MM.1S (cell line): ENCODE measurements around the gene EXOSC3.
"Not testable (repeated sequence)": the region's sequence is repeated elsewhere in the genome, so short reads cannot be mapped to it uniquely, and the experiment has no call there.

Experiments used
- EZH2 ChIP-seq: fragments of 300-600 bp; sonication (generic); optimal IDR thresholded peaks from 2 replicates; pipeline ENCODE3; 2017; ENCODE audit warnings: low read depth, mild to moderate bottlenecking, antibody characterized with exemption, low read length, mixed read lengths
- EZH2phosphoT487 ChIP-seq: fragments of 300-600 bp; sonication (generic); IDR thresholded peaks from 2 replicates; pipeline ENCODE4 v1.6.1; 2018; ENCODE audit warnings: antibody characterized with exemption, low read length
- TF ChIP-seq, protein P1 (sequence below): fragments of 300-600 bp; sonication (generic); IDR thresholded peaks from 2 replicates; pipeline ENCODE4 v1.5.1; 2016; ENCODE audit warnings: antibody characterized with exemption, low read length, mixed read lengths

DNA sequence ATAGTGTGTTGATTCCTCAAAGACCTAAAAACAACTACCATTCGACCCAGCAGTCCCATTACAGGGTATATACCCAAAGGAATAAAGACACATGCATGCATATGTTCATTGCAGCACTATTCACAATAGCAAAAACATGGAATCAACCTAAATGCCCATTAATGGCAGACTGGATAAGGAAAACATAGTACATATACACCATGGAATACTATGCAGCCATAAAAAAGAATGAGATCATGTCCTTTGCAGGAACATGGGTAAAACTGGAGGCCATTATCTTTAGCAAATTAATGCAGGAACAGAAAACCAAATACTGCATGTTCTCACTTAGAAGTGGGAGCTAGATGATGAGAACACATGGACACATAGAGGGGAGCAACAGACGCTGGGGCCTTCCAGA is 40.3 kb upstream of the EXOSC3 start:
- TF ChIP-seq, protein P1, sequence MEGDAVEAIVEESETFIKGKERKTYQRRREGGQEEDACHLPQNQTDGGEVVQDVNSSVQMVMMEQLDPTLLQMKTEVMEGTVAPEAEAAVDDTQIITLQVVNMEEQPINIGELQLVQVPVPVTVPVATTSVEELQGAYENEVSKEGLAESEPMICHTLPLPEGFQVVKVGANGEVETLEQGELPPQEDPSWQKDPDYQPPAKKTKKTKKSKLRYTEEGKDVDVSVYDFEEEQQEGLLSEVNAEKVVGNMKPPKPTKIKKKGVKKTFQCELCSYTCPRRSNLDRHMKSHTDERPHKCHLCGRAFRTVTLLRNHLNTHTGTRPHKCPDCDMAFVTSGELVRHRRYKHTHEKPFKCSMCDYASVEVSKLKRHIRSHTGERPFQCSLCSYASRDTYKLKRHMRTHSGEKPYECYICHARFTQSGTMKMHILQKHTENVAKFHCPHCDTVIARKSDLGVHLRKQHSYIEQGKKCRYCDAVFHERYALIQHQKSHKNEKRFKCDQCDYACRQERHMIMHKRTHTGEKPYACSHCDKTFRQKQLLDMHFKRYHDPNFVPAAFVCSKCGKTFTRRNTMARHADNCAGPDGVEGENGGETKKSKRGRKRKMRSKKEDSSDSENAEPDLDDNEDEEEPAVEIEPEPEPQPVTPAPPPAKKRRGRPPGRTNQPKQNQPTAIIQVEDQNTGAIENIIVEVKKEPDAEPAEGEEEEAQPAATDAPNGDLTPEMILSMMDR: not testable (repeated sequence)
- TF ChIP-seq EZH2, EZH2phosphoT487: not testable (repeated sequence)
